Activated CD4-positive, alpha-beta T cell treated with anti-CD3 and anti-CD28 coated beads, Interleukin-2, amount 10 ng/mL, durations not matched to agents 7 days and 5 days (primary cell): ENCODE measurements around the gene GLIS2. TPM values are rescaled to one million over a fixed set of nuclear protein-coding genes. Genes with fewer than 3 reads are reported as not detected.

Experiments
- CTCF ChIA-PET: fragments of 350-600 bp; sonication (Branson Sonifier 250); formaldehyde crosslinking; loops from one replicate; lab custom pipeline; 2021; ENCODE audit warnings: antibody characterized with exemption; lab: Charles Lee
- POLR2A ChIA-PET: fragments of 350-600 bp; sonication (Branson Sonifier 250); formaldehyde crosslinking; loops from one replicate; lab custom pipeline; 2021; ENCODE audit warnings: antibody characterized with exemption; lab: Charles Lee
- DNase-seq: peaks from one replicate; pipeline ENCODE4 v3.0.0-alpha.2; 2020
- H3K27ac Mint-ChIP-seq: one replicate; pipeline ENCODE4 v1.8.0; 2021; ENCODE audit warnings: mild to moderate bottlenecking, moderate library complexity, mixed read lengths
- H3K27me3 Mint-ChIP-seq: one replicate; pipeline ENCODE4 v1.8.0; 2021; ENCODE audit warnings: mixed read lengths
- H3K36me3 Mint-ChIP-seq: one replicate; pipeline ENCODE4 v1.8.0; 2021; ENCODE audit warnings: low read depth, mixed read lengths
- H3K4me1 Mint-ChIP-seq: one replicate; pipeline ENCODE4 v1.8.0; 2021; ENCODE audit warnings: mixed read lengths
- H3K4me3 Mint-ChIP-seq: one replicate; pipeline ENCODE4 v1.8.0; 2021; ENCODE audit warnings: mild to moderate bottlenecking, moderate library complexity, mixed read lengths
- H3K9me3 Mint-ChIP-seq: one replicate; pipeline ENCODE4 v1.8.0; 2021; ENCODE audit warnings: mixed read lengths
- total RNA-seq, 2 experiments: library from RNA; stranded (reverse); gene quantifications; one replicate each; pipeline ENCODE4 v1.2.3, GENCODE V29; 2021

GLIS2 gene
- total RNA-seq, 2 experiments from 2014 or later = 0.12 to 0.17 TPM

- H3K27ac Mint-ChIP-seq = no peak overlapping the region
- CTCF ChIA-PET = interaction anchor here (0.6 to 1.4 kb wide), 2 partner anchors 42 to 48 kb away, joined by 3 to 4 read pairs; no protein-coding TSS in a partner anchor
- DNase-seq = no peak
Observed at GRCh38 chr16:4354512-4355409, 38.9 kb downstream of the GLIS2 start.

DNA sequence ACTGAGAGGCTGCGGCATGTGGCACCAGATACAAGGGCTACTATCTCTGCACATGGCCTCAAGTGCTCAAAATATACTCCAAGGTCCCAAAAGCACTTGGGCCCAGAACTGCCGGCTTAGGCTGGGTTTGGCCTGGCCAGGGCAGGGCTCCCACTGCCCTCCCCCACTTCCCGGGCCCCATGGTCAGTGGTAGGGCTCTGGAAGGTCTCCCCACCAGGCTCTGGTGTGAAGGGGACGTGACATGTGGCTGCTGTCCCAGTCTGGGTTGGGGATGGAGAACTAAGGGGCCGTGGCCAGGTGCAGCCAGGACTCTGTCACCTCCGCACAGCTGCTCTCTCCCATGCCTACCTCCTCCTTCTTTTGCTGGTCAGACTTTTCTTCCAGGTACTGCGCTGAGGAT lies 41.0 kb downstream of the GLIS2 start:
- Mint-ChIP-seq H3K27ac (no peak overlapping the region), H3K4me3 (no peak overlapping the region), H3K36me3 (peaks cover 22% of the 10 kb centered on the region), H3K4me1 (peaks cover 2% of the 10 kb centered on the region), H3K27me3 (no peaks in the 10 kb centered on the region), H3K9me3 (no peaks in the 10 kb centered on the region)
- POLR2A ChIA-PET = no interaction called here
- no peak for DNase-seq
- CTCF ChIA-PET = interaction anchor here (1.4 kb wide), 1 partner anchor 103 kb away, joined by 3 read pairs; no protein-coding TSS in a partner anchor

More at GRCh38 chr16:4354512-4355409, 38.9 kb downstream of the GLIS2 start:
- peaks cover 22% of the 10 kb centered on the region for H3K36me3 Mint-ChIP-seq
- POLR2A ChIA-PET = no interaction called here
- H3K4me3 Mint-ChIP-seq = no peak overlapping the region
- H3K9me3 Mint-ChIP-seq = no peaks in the 10 kb centered on the region
- peaks cover 13% of the 10 kb centered on the region for H3K4me1 Mint-ChIP-seq
- no peaks in the 10 kb centered on the region for H3K27me3 Mint-ChIP-seq

GRCh38 chr16:4358236-4358635 lies 42.4 kb downstream of the GLIS2 start:
- ChIA-PET POLR2A (no interaction called here), CTCF (interaction anchor here (1.0 kb wide), 1 partner anchor 228 kb away, joined by 3 read pairs; no protein-coding TSS in a partner anchor)
- Mint-ChIP-seq H3K36me3 (peaks cover 30% of the 10 kb centered on the region), H3K27me3 (no peaks in the 10 kb centered on the region), H3K4me3 (no peak overlapping the region), H3K27ac (no peak overlapping the region), H3K9me3 (no peaks in the 10 kb centered on the region), H3K4me1 (no peaks in the 10 kb centered on the region)
- DNase-seq = no peak

GRCh38 chr16:4358831-4359561 lies 43.1 kb downstream of the GLIS2 start:
- Mint-ChIP-seq H3K4me3 (no peak overlapping the region), H3K27me3 (no peaks in the 10 kb centered on the region), H3K4me1 (no peaks in the 10 kb centered on the region), H3K9me3 (no peaks in the 10 kb centered on the region), H3K27ac (peak overlapping the region; percentile 82), H3K36me3 (peaks cover 30% of the 10 kb centered on the region)
- DNase-seq = peak; percentile 61
- POLR2A ChIA-PET = no interaction called here
- CTCF ChIA-PET = interaction anchor here (0.7 to 1.6 kb wide), 8 partner anchors 10 to 227 kb away, joined by 3 to 7 read pairs (median 3); partner anchors contain the start of gene VASN

- Mint-ChIP-seq H3K4me1 (no peaks in the 10 kb centered on the region), H3K27ac (no peak overlapping the region), H3K27me3 (no peaks in the 10 kb centered on the region), H3K4me3 (no peak overlapping the region), H3K36me3 (peaks cover 26% of the 10 kb centered on the region), H3K9me3 (no peaks in the 10 kb centered on the region)
- ChIA-PET POLR2A (no interaction called here), CTCF (interaction anchor here (0.9 to 1.6 kb wide), 5 partner anchors 9 to 146 kb away, joined by 3 to 7 read pairs (median 4); partner anchors contain the start of gene VASN)
- DNase-seq = no peak
Observed at GRCh38 chr16:4359914-4360313, 44.0 kb downstream of the GLIS2 start.

GRCh38 chr16:4360538-4361021 lies 44.7 kb downstream of the GLIS2 start:
- H3K9me3 Mint-ChIP-seq = no peaks in the 10 kb centered on the region
- peaks cover 26% of the 10 kb centered on the region for H3K36me3 Mint-ChIP-seq
- DNase-seq = peak; percentile 28
- H3K4me1 Mint-ChIP-seq = no peaks in the 10 kb centered on the region
- H3K27ac Mint-ChIP-seq = peak overlapping the region; percentile 50
- no peaks in the 10 kb centered on the region for H3K27me3 Mint-ChIP-seq
- ChIA-PET POLR2A (no interaction called here), CTCF (interaction anchor here (1.6 kb wide), 1 partner anchor 41 kb away, joined by 6 read pairs; no protein-coding TSS in a partner anchor)
- no peak overlapping the region for H3K4me3 Mint-ChIP-seq

DNA sequence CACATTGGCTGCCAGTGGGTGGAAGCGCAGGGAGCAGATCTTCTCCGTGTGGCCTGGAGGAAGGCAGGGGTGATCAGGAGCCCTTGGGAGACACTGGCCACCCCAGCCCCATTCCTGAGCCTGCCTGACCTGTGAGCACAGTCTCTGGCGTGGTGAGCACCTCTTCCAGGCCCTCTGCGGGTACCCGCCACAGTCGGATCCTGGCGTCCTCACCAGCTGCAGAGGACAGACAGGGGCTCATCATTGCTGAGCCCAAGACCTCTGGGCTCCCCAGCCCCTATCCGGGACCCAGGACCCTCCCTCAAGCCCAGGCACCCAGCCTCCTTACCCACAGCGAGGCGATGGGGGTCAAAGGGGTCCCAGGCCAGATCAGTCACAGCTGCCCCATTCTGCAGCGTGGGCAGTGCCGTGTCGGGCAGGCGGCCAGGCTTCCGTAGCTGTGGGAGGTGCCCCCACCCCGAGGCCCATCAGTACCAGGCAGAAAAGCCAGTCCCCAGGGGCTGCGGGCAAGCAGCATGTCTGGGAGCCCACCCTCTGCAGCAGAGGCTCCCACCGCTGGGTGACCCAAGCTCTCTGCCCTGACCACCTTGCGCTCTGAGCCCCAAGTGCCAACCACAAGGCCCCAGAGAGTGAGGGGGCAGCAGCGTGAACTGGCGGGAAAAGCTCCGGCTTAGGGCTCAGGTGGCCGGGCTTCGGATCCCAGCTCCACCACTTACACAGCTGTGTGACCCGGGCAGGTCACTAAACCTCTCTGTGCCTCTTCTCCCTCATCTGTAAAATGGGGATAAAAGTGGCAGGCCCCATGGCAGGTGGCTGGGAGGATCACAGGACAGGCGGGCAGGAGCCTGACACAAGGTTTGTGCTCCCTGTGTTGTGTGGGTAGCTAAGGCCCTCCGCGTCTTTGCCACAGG lies 45.4 kb downstream of the GLIS2 start:
- H3K4me1 Mint-ChIP-seq = no peaks in the 10 kb centered on the region
- H3K9me3 Mint-ChIP-seq = no peaks in the 10 kb centered on the region
- H3K36me3 Mint-ChIP-seq = peaks cover 26% of the 10 kb centered on the region
- CTCF ChIA-PET = interaction anchor here (1.4 to 1.6 kb wide), 2 partner anchors 10 to 17 kb away, joined by 3 to 6 read pairs; partner anchors contain the start of gene PAM16
- no peak overlapping the region for H3K27ac Mint-ChIP-seq
- DNase-seq = no peak
- no peaks in the 10 kb centered on the region for H3K27me3 Mint-ChIP-seq
- POLR2A ChIA-PET = no interaction called here
- H3K4me3 Mint-ChIP-seq = no peak overlapping the region

GRCh38 chr16:4361944-4362311 lies 46.1 kb downstream of the GLIS2 start:
- H3K9me3 Mint-ChIP-seq = no peaks in the 10 kb centered on the region
- POLR2A ChIA-PET = no interaction called here
- no peak for DNase-seq

DNA sequence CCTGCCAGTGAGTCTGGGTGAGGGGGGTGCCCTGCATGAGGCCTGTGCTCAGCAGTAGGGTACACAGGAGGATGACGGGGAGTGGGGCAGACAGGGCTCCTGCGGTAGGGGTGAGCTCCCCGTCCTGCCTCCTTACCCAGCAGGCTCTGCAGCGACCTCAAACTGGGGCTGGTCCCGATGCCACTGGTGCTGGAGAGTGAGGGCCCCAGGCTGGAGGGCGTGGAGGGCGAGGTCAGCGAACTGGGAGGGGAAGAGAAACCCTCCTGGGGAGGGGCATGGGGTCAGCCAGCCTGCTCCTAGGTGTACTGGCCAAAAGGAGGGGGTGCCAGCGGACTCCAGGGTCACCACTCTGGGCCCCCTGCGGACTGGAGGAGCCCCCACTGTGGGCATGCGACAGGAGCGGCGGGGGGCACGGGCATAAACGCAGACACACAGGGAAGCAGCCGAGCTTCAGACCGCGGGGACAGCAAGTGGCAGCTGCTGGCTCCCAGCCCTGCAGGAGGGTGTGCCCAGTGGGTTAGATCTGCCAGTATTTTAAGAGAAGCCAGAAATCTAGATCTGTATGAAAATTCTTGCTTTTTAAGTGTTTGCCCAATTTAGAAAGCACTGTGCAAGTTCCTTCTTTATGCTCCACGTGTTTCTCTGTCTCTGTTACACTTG lies 46.7 kb downstream of the GLIS2 start:
- ChIA-PET CTCF (interaction anchor here (0.6 to 1.6 kb wide), 3 partner anchors 12 to 211 kb away, joined by 3 to 6 read pairs (median 3); partner anchors contain the start of gene PAM16), POLR2A (no interaction called here)

More at GRCh38 chr16:4361944-4362311, 46.1 kb downstream of the GLIS2 start:
- Mint-ChIP-seq H3K27ac (no peak overlapping the region), H3K4me1 (no peaks in the 10 kb centered on the region), H3K27me3 (no peaks in the 10 kb centered on the region), H3K4me3 (no peak overlapping the region), H3K36me3 (peaks cover 26% of the 10 kb centered on the region)
- CTCF ChIA-PET = interaction anchor here (1.4 to 1.6 kb wide), 2 partner anchors 11 to 17 kb away, joined by 3 to 6 read pairs; partner anchors contain the start of gene PAM16

DNA sequence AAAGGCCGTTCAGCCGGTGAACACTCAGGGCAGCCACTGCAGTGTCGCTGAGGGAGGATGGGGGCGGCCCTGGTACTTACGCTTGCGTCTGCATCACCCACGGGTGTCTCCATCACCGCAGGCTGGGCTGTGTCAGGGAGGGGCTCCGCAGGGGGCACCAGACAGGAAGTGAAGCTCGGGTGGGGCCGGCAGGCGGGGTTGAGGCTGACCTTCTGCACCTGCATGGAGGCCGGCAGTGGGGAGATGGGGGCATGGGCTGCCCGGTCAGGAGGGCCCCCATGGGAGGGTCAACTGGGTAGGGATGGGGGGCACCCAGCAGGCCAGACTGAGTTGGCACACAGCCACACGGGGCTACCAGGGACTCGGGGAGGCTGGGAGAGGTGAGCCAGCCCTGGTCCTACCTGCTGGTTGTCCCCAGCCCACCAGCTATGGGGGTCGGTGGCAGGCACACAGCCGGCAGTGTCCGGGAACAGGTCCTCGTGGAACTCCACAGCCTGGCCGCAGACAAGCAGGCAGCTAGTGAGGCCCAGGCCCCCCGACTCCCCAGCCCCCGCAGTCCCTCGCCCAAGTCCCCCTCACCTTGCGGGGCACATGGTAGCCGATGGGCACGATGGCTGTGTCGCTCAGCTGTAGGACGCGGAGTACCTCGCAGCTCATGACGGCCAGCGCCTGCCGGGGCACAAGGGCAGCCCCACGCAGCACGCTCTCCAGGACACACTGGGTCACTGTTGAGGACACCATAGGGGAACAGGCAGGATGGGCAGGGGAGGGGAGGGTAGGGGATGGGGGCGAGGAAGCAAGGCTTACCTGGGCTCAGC lies 48.5 kb downstream of the GLIS2 start:
- H3K4me1 Mint-ChIP-seq = peaks cover 2% of the 10 kb centered on the region
- no peaks in the 10 kb centered on the region for H3K27me3 Mint-ChIP-seq
- no peak overlapping the region for H3K4me3 Mint-ChIP-seq
- no peak overlapping the region for H3K27ac Mint-ChIP-seq
- ChIA-PET CTCF (interaction anchor here (0.7 to 1.1 kb wide), 2 partner anchors 11 to 426 kb away, joined by 3 to 4 read pairs; no protein-coding TSS in a partner anchor), POLR2A (no interaction called here)
- peaks cover 23% of the 10 kb centered on the region for H3K36me3 Mint-ChIP-seq
- no peak for DNase-seq
- no peaks in the 10 kb centered on the region for H3K9me3 Mint-ChIP-seq

More for the DNA sequence above, 46.7 kb downstream of the GLIS2 start:
- Mint-ChIP-seq H3K27ac (no peak overlapping the region), H3K4me1 (peaks cover 1% of the 10 kb centered on the region), H3K4me3 (no peak overlapping the region), H3K9me3 (no peaks in the 10 kb centered on the region), H3K36me3 (peaks cover 29% of the 10 kb centered on the region), H3K27me3 (no peaks in the 10 kb centered on the region)
- no peak for DNase-seq
